Brain microvascular endothelial cell (primary cell): ENCODE measurements around the gene ELF2.
A peak's percentile ranks its signal among the peaks of the same experiment; 100 is the strongest.
"Not testable (repeated sequence)": the region's sequence is repeated elsewhere in the genome, so short reads cannot be mapped to it uniquely, and the experiment has no call there.

Experiments used
- DNase-seq: peaks from one replicate; pipeline ENCODE4 v3.0.0-alpha.2; 2020
- H3K27ac ChIP-seq: fragments of 250-450 bp; sonication (Bioruptor Pico); 2 replicates; pipeline ENCODE4 v1.5.1; 2020; ENCODE audit warnings: mild to moderate bottlenecking, moderate library complexity
- H3K27me3 ChIP-seq: fragments of 250-450 bp; sonication (Bioruptor Pico); replicated peaks from 2 replicates; pipeline ENCODE4 v1.5.1; 2020; ENCODE audit warnings: mild to moderate bottlenecking
- H3K36me3 ChIP-seq: fragments of 250-450 bp; sonication (Bioruptor Pico); replicated peaks from 2 replicates; pipeline ENCODE4 v1.5.1; 2020; ENCODE audit warnings: mild to moderate bottlenecking
- H3K4me3 ChIP-seq: 2 replicates; pipeline ENCODE4 v1.5.1; 2011; ENCODE audit warnings: low read depth, mild to moderate bottlenecking, control low read depth, low read length, moderate library complexity
- in situ Hi-C: cut with HindIII; loops from 2 replicates; pipeline ENCODE4 v1.10.0; 2017; ENCODE audit warnings: low sequenced_read_pairs, low pct_ligation_motif_present
- TF ChIP-seq, protein P1 (sequence below): IDR thresholded peaks from 2 replicates; pipeline ENCODE4 v1.5.1; 2011; ENCODE audit warnings: low read depth, mild to moderate bottlenecking, moderate library complexity, low read length, control low read depth, inconsistent platforms; ENCODE audit errors: missing control alignments

ELF2 gene

DNA sequence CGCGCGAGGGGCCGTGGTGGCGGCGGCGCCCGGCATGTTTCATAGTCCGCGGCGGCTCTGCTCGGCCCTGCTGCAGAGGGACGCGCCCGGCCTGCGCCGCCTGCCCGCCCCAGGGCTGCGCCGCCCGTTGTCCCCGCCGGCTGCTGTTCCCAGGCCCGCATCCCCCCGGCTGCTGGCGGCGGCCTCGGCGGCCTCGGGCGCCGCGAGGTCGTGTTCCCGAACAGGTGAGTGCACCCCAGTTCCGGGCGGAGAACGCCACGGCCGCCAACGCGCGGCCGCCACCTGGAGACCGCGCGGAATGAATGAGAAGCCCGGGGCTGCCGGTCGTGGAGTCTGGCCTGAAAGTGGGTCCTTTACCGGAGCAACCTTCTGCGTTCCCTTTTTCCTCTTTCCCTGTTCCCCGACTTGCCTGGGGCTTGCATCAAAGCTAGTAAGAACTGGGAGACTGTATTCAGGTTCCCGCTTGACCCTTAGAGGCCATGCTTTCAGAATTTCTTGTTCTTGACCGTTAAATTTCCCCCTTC lies 161.0 kb downstream of the ELF2 start:
- Histone ChIP-seq H3K27me3 (no peaks in the 10 kb centered on the region), H3K27ac (peak overlapping the region; percentile 100), H3K36me3 (peaks cover 8% of the 10 kb centered on the region), H3K4me3 (peak overlapping the region; percentile 89)
- in situ Hi-C loops: no loop called here
- DNase-seq: no peak
- TF ChIP-seq, protein P1, sequence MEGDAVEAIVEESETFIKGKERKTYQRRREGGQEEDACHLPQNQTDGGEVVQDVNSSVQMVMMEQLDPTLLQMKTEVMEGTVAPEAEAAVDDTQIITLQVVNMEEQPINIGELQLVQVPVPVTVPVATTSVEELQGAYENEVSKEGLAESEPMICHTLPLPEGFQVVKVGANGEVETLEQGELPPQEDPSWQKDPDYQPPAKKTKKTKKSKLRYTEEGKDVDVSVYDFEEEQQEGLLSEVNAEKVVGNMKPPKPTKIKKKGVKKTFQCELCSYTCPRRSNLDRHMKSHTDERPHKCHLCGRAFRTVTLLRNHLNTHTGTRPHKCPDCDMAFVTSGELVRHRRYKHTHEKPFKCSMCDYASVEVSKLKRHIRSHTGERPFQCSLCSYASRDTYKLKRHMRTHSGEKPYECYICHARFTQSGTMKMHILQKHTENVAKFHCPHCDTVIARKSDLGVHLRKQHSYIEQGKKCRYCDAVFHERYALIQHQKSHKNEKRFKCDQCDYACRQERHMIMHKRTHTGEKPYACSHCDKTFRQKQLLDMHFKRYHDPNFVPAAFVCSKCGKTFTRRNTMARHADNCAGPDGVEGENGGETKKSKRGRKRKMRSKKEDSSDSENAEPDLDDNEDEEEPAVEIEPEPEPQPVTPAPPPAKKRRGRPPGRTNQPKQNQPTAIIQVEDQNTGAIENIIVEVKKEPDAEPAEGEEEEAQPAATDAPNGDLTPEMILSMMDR: no peak

DNA sequence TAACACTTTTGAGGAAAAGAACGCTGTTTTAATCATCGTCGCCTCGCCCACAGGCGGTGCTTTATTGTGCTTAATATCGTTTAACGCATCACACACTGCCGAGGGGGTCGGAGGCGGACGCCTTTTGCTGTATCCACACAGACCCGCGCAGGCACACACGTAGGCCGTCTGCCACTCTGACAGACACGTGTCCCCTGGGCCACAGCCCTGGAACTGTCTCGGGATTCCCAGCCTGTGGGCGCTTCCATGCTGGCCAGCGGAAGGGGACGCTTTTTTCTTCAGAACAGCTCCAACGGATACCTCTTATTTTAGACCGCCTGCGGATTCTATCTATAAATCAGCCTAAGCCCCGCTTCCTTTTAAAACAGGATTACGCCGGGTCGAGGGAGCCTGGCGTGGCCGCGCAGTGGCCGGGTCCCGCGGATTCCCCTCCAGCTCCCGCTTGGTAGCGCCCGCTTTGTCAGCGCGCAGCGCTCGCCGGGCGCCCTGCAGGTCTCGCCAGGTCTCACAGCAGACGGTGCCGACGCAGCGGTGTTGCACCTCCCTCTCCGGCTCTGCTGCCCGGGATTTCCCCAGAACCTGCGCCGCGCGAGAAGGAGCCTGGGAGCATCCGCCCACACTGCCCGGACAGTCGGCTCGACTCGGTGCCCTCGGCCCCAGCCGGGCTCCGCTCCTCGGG lies 161.6 kb downstream of the ELF2 start, which contains the start of gene NOCT:
TSS of gene NOCT (plus strand) at position 513 of the 679 bp plus-strand sequence. CDS start 201 bp downstream, outside the sequence.
- Histone ChIP-seq H3K36me3 (peaks cover 6% of the 10 kb centered on the region), H3K4me3 (peak within 1 kb of the TSS; percentile 89), H3K27ac (peak within 1 kb of the TSS; percentile 100), H3K27me3 (no peaks in the 10 kb centered on the region)
- DNase-seq: peak; percentile 92
- TF ChIP-seq, protein P1: no peak
- in situ Hi-C loops: no loop called here

DNA sequence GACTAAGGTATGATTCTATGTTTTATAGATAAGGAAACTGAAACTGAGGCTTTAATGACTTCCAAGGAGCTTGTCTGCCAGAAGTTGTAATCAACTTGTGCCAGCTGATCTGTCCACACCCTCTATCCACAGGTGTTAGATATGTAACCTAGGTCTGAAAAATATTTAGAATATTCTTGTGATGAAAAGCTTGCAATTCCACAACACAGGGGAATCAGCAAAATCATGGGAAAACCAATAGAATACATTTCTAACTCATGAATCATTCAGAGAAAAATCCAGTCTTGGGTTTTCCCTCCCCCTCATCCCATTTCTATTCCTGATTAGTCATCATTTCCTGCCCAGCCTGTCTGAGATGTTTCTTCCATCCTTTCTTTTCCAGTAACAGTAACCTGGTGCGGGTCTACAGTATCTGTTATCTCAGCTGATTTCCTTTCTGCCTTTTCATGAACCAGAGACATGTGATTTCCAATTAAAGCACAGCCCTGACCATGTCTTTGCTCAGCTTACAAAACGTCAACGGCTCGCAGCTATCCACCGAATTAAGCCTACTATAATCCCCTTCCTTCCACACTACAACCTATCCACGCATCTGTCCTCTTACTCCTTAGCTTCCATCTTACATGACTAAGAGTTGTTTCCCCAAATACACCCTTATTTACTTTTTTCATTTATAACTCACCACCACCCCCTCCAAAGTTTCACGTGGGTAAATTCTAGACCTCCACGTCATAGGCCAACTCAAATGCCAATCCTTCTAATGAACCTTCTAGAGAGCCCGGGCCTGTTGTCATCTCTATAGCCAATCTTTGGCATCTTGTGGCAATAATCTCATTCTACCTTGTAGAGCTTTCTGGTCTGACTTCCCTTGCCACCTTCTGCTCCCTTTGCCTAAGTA lies 162.4 kb downstream of the ELF2 start:
- peak overlapping the region; percentile 100 for H3K27ac ChIP-seq
- in situ Hi-C loops: no loop called here
- H3K36me3 ChIP-seq: peaks cover 2% of the 10 kb centered on the region
- H3K27me3 ChIP-seq: no peaks in the 10 kb centered on the region
- TF ChIP-seq, protein P1: no peak
- peak; percentile 92 for DNase-seq
- H3K4me3 ChIP-seq: peak overlapping the region; percentile 89

DNA sequence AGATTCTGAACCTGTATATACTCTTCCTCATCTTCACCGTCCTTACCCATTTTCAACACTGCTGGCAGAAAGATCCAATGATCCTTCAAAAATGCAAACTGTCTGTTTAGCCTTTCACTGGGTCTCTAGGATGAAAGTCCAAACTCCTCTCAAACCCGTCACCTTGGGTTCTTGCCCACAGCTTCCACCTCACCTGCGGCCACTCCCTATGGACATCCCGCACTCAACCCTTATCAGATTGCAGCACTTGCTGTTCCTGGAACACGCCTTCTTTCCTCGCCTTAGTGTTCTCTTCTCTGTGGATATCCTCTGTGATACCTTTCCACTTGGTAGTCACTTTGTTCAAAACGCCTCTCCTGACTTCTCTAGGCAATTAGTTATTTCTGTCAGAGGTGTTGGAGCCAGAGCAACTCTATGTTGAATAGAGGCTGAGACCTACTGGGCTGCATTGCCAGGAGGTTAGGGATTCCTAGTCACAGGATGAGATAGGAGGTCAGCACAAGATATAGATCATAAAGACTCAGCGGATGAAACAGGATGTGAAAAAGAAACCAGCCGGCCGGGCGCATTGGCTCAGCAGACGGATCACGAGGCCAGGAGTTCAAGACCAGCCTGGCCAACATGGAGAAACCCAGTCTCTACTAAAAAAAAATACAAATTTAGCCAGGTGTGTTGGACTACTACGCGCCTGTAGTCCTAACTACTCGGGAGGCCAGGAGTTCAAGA lies 165.6 kb downstream of the ELF2 start:
- in situ Hi-C loops: no loop called here

DNA sequence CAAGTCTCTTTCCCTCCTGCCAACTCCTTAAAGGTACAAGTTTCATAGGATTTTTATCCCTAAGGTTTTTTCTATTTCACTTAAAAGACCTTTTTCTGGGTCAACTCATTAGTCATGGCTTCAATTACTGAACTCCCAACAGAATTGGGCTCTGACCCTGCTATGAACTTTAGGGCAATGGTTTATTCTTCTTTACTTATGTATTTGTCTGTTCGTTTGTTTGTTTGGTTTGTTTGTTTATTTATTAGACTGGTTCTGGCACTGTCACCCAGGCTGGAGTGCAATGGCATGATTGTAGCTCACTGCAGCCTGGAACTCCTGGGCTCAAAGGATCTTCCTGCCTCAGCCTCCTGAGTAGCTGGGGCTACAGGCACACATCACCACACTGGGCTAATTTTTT lies 167.3 kb downstream of the ELF2 start:
- H3K4me3 ChIP-seq: no peak overlapping the region
- H3K36me3 ChIP-seq: no peaks in the 10 kb centered on the region
- H3K27ac ChIP-seq: no peak overlapping the region
- in situ Hi-C loops: no loop called here
- TF ChIP-seq, protein P1: no peak
- no peaks in the 10 kb centered on the region for H3K27me3 ChIP-seq
- DNase-seq: no peak

More for the DNA sequence above, 165.6 kb downstream of the ELF2 start:
- Histone ChIP-seq H3K36me3 (no peaks in the 10 kb centered on the region), H3K4me3 (no peak overlapping the region), H3K27me3 (no peaks in the 10 kb centered on the region), H3K27ac (no peak overlapping the region)
- TF ChIP-seq, protein P1: no peak
- no peak for DNase-seq

DNA sequence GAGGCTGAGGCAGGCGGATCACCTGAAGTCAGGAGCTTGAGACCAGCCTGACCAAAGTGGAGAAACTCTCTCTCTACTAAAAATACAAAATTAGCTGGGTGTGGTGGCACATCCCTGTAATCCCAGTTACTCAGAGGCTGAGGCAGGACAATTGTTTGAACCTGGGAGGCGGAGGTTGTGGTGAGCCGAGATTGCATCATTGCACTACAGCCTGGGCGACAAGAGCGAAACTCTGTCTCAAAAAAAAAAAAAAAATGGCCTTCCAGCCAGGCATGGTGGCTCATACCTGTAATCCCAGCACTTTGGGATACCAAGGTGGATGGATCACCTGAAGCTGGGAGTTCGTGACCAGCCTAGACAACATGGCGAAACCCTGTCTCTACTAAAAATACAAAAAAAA lies 168.7 kb downstream of the ELF2 start:
- H3K27me3 ChIP-seq, in situ Hi-C loops, DNase-seq, H3K4me3 ChIP-seq, H3K27ac ChIP-seq, H3K36me3 ChIP-seq: not testable (repeated sequence)
